HL-60 (cell line): ENCODE data around the gene NABP2.

Source experiments
- CTCF ChIP-seq: IDR thresholded peaks from one replicate; pipeline ENCODE4 v1.5.1; 2011; ENCODE audit warnings: low read length, control low read depth, inconsistent platforms; ENCODE audit not compliant: insufficient read depth
- POLR2AphosphoS5 ChIP-seq: IDR thresholded peaks from 2 replicates; pipeline ENCODE4 v1.6.1; 2012; ENCODE audit warnings: low read depth

- no peak for TF ChIP-seq CTCF
- no peak for TF ChIP-seq POLR2AphosphoS5
Observed at GRCh38 chr12:56236985-56237384, 12.8 kb downstream of the NABP2 start.
